BE2C (cell line): Measurements from ENCODE around the gene TFCP2.

ENCODE experiments used
- DNase-seq: peaks from one replicate; pipeline ENCODE4 v3.0.0-alpha.2; 2020
- H3K27me3 ChIP-seq: fragments of 250-450 bp; sonication (Bioruptor Pico); 2 replicates; pipeline ENCODE4 v1.5.1; 2020; ENCODE audit warnings: mild to moderate bottlenecking
- H3K36me3 ChIP-seq: fragments of 250-450 bp; sonication (Bioruptor Pico); 2 replicates; pipeline ENCODE4 v1.5.1; 2020; ENCODE audit warnings: mild to moderate bottlenecking
- H3K4me1 ChIP-seq: fragments of 250-450 bp; sonication (Bioruptor Pico); 2 replicates; pipeline ENCODE4 v1.5.1; 2020
- H3K4me3 ChIP-seq: 2 replicates; pipeline ENCODE4 v1.5.1; 2011; ENCODE audit warnings: low read depth, low read length
- H3K9me3 ChIP-seq: fragments of 250-450 bp; sonication (Bioruptor Pico); 2 replicates; pipeline ENCODE4 v1.5.1; 2020
- TF ChIP-seq, protein P1 (sequence below): IDR thresholded peaks from 2 replicates; pipeline ENCODE4 v1.5.1; 2012; ENCODE audit warnings: mild to moderate bottlenecking, low read depth, low read length

The TFCP2 gene

DNA sequence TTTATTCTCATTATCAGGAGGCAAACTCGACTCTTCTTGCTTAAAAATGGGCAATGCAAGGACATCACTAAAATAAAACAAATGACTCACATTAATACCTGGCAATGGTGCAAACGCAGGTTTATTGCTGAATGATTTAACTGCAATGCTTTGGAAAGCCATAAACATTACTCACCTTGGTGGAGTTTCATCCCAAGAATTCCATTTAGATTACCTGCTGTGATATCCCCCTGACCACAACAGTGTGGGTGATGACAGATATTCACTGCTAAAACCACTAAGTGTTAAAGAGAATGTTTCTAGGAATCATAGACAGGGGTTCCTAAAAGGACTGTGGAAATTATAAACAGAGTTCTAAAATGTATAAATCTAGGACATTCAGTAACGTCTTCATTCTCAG is 54.2 kb downstream of the TFCP2 start:
- Histone ChIP-seq H3K9me3 (no peaks in the 10 kb centered on the region), H3K27me3 (no peaks in the 10 kb centered on the region), H3K4me3 (no peak overlapping the region), H3K4me1 (no peaks in the 10 kb centered on the region), H3K36me3 (peaks cover 14% of the 10 kb centered on the region)
- no peak for DNase-seq
- TF ChIP-seq, protein P1, sequence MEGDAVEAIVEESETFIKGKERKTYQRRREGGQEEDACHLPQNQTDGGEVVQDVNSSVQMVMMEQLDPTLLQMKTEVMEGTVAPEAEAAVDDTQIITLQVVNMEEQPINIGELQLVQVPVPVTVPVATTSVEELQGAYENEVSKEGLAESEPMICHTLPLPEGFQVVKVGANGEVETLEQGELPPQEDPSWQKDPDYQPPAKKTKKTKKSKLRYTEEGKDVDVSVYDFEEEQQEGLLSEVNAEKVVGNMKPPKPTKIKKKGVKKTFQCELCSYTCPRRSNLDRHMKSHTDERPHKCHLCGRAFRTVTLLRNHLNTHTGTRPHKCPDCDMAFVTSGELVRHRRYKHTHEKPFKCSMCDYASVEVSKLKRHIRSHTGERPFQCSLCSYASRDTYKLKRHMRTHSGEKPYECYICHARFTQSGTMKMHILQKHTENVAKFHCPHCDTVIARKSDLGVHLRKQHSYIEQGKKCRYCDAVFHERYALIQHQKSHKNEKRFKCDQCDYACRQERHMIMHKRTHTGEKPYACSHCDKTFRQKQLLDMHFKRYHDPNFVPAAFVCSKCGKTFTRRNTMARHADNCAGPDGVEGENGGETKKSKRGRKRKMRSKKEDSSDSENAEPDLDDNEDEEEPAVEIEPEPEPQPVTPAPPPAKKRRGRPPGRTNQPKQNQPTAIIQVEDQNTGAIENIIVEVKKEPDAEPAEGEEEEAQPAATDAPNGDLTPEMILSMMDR: no peak

DNA sequence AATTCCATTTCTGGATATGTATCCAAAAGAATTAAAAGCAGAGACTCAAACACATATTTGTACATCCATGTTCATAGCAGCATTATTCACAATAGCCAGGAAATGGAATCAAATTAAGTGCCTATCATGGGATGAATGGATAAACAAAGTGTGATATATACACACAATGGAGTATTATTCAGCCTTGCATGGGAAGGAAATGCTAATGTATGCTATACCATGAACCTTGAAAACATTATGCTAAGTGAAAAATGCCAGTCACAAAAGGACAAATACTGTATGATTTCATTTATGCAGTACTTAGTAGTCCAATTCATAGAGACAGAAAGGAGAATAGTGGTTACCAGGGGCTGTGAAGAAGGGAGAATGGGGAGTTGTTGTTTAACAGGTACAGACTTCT is 57.4 kb downstream of the TFCP2 start:
- Histone ChIP-seq H3K9me3 (no peaks in the 10 kb centered on the region), H3K27me3 (no peaks in the 10 kb centered on the region), H3K36me3 (peaks cover 25% of the 10 kb centered on the region), H3K4me1 (no peaks in the 10 kb centered on the region), H3K4me3 (no peak overlapping the region)
- DNase-seq: no peak
- TF ChIP-seq, protein P1: no peak

DNA sequence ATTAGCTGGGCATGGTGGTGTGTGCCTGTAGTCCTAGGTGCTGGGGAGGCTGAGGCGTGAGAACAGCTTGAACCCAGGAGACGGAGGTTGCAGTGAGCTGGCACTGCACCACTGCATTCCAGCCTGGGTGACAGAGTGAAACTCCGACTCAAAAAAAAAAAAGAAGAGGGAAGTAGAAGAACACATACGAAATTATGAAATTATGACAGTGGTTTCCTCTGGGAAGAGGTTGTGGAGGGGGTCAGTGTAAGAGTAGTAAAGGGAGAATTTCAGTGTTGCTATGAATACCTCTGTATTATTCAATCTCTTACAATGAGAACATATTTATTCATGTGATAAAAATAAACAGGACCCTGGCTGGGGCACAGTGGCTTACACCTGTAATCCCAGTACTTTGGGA is 64.8 kb downstream of the TFCP2 start:
- no peak overlapping the region for H3K4me3 ChIP-seq
- TF ChIP-seq, protein P1: no peak
- H3K36me3 ChIP-seq: peaks cover 62% of the 10 kb centered on the region
- no peak for DNase-seq
- no peaks in the 10 kb centered on the region for H3K4me1 ChIP-seq
- no peaks in the 10 kb centered on the region for H3K27me3 ChIP-seq
- H3K9me3 ChIP-seq: no peaks in the 10 kb centered on the region

DNA sequence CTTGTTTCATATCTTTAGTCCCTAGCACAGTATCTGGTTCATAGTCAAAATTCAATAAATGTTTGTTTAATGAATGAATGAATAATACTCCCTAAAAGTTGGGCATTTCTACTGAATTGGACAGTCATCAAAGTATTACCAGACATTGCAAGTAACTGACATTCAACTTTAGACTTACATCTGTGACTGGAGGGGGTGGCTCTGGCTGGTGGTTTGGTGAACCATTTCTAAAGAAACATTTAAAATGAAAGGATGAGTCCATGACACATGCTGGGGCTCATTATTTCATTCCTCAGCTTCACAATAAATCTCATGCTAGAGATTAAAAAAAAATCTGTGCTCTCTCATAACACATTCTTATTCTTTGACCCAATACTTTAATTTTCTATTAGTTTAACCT is 69.0 kb downstream of the TFCP2 start:
- Histone ChIP-seq H3K9me3 (no peaks in the 10 kb centered on the region), H3K27me3 (no peaks in the 10 kb centered on the region), H3K4me3 (no peak overlapping the region), H3K4me1 (no peaks in the 10 kb centered on the region), H3K36me3 (peaks cover 63% of the 10 kb centered on the region)
- no peak for DNase-seq
- TF ChIP-seq, protein P1: no peak

DNA sequence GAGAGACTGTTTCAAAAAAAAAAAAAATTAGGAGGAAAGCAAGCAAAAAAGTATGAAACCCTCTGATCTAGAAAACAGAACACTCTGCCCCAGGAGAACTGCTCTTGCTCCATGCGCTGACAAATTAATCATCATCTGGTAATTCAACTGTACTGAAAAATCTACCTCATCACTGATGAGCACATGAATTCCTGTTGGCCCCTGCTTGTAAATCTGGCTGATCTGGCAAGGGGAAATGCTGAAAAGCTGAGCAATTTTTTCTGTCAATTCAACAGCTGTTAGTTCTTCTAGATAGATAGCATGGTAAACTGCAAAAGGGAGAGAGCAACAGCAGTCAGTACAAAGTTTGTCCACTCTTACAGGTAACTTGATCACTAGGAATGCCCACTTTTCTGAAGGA is 74.3 kb downstream of the TFCP2 start:
- H3K4me1 ChIP-seq: no peaks in the 10 kb centered on the region
- no peaks in the 10 kb centered on the region for H3K27me3 ChIP-seq
- peaks cover 62% of the 10 kb centered on the region for H3K36me3 ChIP-seq
- DNase-seq: no peak
- TF ChIP-seq, protein P1: no peak
- no peaks in the 10 kb centered on the region for H3K9me3 ChIP-seq
- no peak overlapping the region for H3K4me3 ChIP-seq

DNA sequence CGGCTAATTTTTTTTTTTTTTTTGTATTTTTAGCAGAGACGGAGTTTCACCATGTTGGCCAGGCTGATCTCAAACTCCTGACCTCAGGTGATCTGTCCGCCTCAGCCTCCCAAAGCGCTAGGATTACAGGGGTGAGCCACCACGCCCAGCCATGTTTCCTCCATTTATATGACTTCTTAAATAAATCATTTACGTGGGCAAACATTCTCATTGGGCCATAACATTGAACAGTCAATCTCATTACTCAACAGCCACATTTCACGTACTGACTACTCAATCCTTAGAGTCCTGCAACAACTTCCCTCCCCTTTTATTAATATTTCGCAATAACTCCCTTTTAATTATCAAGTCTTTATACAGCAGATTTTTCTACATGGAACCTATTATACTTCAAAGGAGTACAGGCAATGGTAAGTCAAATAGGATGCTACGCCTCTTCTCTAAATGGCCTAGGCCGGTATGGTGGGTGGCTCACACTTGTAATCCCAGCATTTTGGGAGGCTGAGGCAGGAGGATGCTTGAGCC is 82.2 kb downstream of the TFCP2 start:
- Histone ChIP-seq H3K9me3 (no peaks in the 10 kb centered on the region), H3K4me1 (no peaks in the 10 kb centered on the region), H3K27me3 (no peaks in the 10 kb centered on the region), H3K36me3 (peaks cover 21% of the 10 kb centered on the region), H3K4me3 (no peak overlapping the region)
- TF ChIP-seq, protein P1: no peak
- no peak for DNase-seq
